NK-92 (cell line): Measurements from ENCODE around the gene RALGPS2.

Experiments
- DNase-seq: peaks from one replicate; lab custom pipeline; 2025; ENCODE audit not compliant: unreplicated experiment; lab: John Stamatoyannopoulos, UW

Gene RALGPS2

GRCh38 chr1:178862416-178862815 lies 137.4 kb downstream of the RALGPS2 start:
- DNase-seq = no peak

DNA sequence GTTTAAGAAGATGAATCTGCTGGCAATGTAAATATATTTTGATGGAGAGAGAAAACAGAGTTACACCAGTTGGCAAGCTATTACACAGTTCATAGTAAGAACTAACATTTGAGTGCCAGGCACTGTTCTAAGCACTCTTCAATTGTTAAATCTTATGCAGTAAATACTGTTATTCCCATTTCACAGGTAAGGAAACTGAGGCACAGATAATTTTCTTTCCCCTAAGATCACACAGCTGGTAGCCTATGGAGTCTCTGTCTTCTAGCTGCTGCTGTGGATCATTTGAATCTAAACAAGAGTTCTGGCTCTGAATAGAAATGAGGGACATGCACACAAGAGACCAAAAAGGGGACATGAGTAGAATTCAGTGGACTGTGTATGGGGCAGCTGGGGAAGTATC lies 137.8 kb downstream of the RALGPS2 start:
- no peak for DNase-seq

DNA sequence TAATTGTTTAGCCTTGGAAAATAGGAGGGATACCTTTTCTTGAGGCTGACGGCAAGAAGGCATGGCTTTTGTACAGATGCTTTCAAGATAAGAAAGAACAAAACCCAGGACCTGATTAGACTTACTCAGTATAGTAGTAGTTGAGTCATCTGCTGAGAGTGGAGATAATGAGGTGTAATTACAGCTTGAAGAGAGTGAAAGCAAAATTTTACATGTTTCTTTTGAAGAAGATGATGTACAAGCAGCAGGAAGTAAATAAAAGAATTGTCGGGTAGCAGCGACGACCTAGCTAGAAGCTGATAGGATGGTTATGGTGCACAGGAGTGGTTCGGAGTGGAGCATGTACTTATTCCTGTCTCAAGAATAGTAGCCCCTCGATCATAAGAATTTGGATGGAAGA lies 139.3 kb downstream of the RALGPS2 start:
- no peak for DNase-seq

GRCh38 chr1:178867670-178868069 lies 142.6 kb downstream of the RALGPS2 start:
- no peak for DNase-seq

DNA sequence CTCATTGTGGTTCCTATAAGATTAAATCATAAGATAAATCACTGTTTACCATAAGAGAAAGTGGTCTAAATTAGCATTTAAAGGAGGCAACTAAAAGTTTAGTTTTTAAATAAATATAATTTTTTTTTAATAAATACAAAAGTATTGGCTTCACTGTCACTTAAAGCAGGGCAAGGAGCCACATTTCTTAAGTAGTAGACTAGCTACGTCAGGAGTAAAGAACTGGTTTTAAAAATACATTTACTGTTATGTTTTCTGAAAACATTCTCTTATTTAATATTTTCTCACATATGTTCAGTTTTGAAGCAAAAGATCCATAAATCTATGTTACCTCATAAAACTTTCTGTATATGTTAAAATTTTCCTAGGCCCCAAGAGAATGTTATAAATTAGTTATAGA lies 143.7 kb downstream of the RALGPS2 start:
- DNase-seq = no peak

DNA sequence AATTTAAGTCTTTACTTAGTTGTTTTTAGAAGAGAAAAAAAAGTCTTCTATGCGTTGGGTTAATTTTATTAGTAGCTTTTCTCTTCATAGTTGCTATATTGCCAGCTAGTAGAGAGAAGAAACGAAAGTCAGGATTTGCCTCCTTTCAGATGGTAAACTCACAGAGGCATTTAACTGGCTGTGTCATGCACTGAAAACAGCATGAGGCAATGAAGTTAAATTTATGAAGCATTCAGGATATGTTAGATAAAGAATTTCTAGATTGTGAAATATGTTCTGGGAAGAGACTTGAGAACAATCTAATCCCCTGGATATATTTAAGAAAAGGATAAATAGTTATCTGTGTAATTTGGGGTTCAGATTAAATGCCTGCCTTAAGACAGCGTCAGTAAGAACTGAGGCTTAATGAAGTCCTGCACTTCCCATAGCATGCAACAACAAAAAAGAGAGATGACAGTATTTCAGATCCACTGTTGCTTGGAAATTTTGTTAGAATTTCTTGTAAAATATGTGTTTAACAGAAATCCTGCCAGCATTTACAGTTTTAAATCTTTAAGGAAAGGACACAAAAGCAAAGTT lies 144.2 kb downstream of the RALGPS2 start:
- DNase-seq = no peak

GRCh38 chr1:178870221-178870620 lies 145.2 kb downstream of the RALGPS2 start:
- no peak for DNase-seq

- no peak for DNase-seq
Observed at GRCh38 chr1:178870944-178871343, 145.9 kb downstream of the RALGPS2 start, which contains the start of gene ANGPTL1. Gene ANGPTL1 (minus strand): TSS chr1:178871077. CDS start chr1:178865776, 5,301 bp downstream.

GRCh38 chr1:178871551-178872320 lies 146.7 kb downstream of the RALGPS2 start:
- DNase-seq = no peak

GRCh38 chr1:178874966-178875365 lies 149.9 kb downstream of the RALGPS2 start:
- DNase-seq = no peak

- DNase-seq = no peak
Observed at GRCh38 chr1:178875936-178876335, 150.9 kb downstream of the RALGPS2 start.

DNA sequence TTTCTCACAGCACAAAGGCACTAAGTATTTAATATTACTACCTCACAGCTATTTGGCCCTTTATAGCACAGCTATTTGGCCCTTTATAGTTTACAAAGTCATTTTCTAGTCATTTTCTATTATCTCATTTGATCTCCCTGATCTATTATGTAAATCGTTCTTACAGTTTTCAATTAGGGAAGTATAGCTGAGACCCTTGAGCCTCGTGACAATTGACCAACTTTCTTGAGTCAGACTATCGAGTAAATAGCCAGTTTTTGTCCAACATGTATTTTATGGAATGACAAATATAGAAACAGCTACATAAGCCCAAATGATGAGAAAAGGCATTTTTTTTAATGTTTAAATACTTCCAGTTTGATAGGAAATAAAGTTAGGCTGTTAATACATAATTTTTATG lies 152.9 kb downstream of the RALGPS2 start:
- no peak for DNase-seq

GRCh38 chr1:178881950-178882349 lies 156.9 kb downstream of the RALGPS2 start:
- no peak for DNase-seq

GRCh38 chr1:178885869-178886268 lies 160.8 kb downstream of the RALGPS2 start:
- DNase-seq = no peak

DNA sequence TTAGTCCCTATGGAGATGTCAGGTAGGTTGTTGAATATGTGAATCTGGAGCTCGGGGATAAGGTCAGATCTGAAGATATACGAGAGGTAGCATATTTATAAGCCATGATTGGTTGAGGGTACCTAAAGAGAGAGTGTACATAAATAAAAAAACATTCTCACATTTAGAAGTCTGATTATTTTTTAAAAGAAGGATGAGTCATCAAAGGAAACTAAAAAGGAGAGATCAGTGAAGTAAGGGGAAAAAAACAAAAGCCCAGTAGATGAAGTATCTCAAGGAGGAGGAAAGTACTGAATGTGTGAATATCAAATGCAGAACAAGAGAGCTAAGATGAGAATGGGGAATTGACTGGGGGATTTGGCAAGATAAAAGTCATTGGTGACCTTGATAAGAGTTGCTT lies 161.5 kb downstream of the RALGPS2 start:
- DNase-seq = no peak

DNA sequence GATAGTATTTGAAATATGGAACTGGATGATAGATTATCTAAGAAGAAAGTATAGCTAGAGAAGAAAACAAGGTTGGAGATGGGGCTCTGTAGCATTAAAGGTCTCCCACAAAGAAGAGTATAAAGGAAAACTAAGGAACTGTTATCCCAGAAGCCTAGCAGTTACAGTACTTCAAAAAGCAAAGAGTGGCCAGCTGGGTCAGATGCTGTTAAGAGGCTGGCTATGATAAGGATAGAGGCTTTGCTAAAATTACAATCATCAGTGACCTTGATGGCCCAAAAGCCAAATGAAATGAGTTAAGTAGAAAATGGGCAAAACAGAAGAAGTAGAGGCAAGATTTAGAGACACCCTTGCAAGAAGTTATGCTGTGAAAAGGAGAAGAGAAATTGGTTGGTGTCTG lies 170.9 kb downstream of the RALGPS2 start:
- DNase-seq = no peak

GRCh38 chr1:178898401-178898800 lies 173.4 kb downstream of the RALGPS2 start:
- no peak for DNase-seq

- DNase-seq = no peak
Observed at GRCh38 chr1:178899402-178899801, 174.4 kb downstream of the RALGPS2 start.

DNA sequence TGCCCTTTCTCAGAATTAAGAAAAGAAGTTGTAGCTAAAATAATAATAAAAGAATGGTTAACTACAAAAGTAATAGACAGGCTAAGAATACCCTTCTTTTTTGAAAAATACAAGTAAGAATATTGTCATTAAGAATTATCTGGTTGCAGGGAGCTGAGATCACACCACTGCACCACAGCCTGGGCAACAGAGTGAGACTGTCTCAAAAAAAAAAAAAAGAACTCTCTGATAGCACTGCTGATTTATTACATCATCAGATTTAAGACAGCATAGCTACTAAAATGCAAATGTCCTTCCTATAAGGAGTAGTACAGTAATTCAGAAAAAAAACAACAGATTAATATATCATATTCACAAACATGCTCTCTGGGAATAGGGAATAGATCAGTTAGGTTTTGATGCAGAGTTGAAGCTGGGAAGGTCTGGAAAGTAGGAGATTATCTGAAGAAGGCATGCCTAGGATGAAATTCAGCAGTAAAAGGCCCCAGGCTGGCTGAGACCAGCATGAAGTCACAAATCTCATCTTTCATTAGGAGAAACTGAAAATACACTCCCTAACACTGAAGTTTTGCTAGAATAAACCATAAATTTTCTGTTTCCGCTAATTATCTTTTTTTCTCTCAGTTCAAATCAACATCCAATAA lies 176.6 kb downstream of the RALGPS2 start:
- DNase-seq = no peak

- DNase-seq = no peak
Observed at GRCh38 chr1:178908358-178908757, 183.3 kb downstream of the RALGPS2 start.

DNA sequence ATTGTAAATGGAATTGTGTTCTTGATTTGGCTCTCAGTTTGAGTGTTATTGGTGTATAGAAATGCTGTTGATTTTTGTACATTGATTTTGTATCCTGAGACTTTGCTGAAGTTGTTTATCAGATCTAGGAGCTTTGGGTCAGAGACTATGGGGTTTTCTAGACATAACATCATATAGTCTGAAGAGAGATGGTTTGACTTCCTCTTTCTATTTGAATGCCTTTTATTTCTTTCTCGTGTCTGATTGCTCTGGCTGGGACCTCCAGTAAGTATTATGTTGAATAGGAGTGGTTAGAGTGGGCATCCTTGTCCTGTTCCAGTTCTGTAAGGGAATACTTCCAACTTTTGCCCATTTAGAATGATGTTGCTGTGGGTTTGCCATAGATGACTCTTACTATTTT lies 185.0 kb downstream of the RALGPS2 start:
- DNase-seq = no peak

DNA sequence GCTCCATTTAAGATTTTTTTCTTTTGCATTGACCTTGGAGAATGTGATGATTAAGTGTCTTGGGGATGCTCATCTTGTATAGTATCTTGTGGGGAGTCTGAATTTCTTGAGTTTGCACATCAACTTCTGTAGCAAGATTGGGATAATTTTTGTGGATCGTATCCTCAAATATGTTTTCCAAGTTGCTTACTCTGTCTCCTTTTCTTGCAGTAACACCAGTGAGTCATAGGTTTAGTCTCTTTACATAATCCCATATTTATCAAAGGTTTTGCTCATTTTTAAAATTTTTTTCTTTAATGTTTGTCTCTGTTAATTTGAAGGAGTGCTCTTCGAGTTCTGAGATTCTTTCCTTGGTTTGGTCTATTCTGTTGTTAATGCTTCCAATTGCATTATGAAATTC lies 187.6 kb downstream of the RALGPS2 start:
- DNase-seq = no peak
